Measurements from ENCODE around the gene P2RY6. TPM values are rescaled to one million over a fixed set of nuclear protein-coding genes. Genes with fewer than 3 reads are reported as not detected.

P2RY6 gene
- total RNA-seq, 2 experiments from 2014 or later, result 0.44 TPM; not detected in 1

DNA sequence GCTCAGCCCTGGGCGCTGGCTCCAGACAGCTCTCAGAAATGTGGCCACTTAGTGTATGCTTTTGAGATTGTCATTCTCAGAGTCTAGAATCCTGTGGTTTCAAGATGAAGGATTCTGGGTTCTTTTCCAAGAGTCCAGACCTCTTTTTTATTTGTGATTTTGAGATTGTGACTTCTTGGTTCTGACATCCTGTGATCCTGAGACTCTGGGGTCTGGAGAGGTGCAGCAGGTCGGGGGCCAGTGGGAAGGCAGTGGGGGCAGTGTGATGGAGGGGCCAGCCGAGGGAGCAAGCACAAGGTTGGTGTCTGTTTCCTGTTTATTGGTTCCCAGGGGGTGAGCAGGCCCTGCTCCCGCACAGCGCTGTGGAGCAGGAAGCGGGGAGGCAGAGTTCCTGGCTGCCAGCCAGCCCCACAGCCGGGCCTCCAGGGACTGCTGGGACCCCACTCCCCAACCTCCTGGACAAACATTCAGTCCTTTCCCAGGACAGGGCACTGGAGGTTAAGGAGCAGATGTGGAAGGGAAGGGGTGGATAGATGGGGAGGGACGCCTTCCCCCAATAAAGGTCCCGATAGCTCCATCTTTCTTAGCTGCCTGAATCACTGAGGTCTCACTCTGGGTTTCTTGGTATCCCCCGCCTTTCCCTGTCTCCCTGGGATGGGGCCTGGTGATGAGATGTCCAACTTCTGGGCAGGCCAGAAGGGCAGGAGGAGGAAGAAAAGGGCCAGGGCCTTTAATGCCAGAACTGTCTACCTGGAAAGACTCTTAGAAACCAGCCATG lies 49.7 kb downstream of the P2RY6 start:
- DNase-seq, result no peak
- POLR2A ChIA-PET, result interaction anchor here (0.7 kb wide), 1 partner anchor 13 kb away, joined by 3 read pairs; no protein-coding TSS in a partner anchor
- Mint-ChIP-seq H3K9me3 (no peaks in the 10 kb centered on the region), H3K27me3 (no peaks in the 10 kb centered on the region), H3K27ac (peak overlapping the region; percentile 20), H3K4me1 (peaks cover 11% of the 10 kb centered on the region), H3K36me3 (no peaks in the 10 kb centered on the region), H3K4me3 (no peak overlapping the region)
- peak; percentile 45 for ATAC-seq (ENCODE audit: low read depth)

GRCh38 chr11:73322382-73323306 lies 50.5 kb downstream of the P2RY6 start:
- Mint-ChIP-seq H3K4me1 (peaks cover 14% of the 10 kb centered on the region), H3K9me3 (no peaks in the 10 kb centered on the region), H3K27ac (no peak overlapping the region), H3K36me3 (no peaks in the 10 kb centered on the region), H3K27me3 (no peaks in the 10 kb centered on the region), H3K4me3 (no peak overlapping the region)
- DNase-seq (no peak), ATAC-seq (ENCODE audit: low read depth) (no peak)
- POLR2A ChIA-PET, result interaction anchor here (0.7 kb wide), 1 partner anchor 13 kb away, joined by 3 read pairs; no protein-coding TSS in a partner anchor

- Mint-ChIP-seq H3K4me3 (no peak overlapping the region), H3K9me3 (no peaks in the 10 kb centered on the region), H3K27me3 (no peaks in the 10 kb centered on the region), H3K4me1 (peaks cover 17% of the 10 kb centered on the region), H3K36me3 (no peaks in the 10 kb centered on the region), H3K27ac (no peak overlapping the region)
- no peak for ATAC-seq (ENCODE audit: low read depth)
- DNase-seq, result no peak
- POLR2A ChIA-PET, result no interaction called here
Observed at GRCh38 chr11:73323464-73323863, 51.3 kb downstream of the P2RY6 start.

DNA sequence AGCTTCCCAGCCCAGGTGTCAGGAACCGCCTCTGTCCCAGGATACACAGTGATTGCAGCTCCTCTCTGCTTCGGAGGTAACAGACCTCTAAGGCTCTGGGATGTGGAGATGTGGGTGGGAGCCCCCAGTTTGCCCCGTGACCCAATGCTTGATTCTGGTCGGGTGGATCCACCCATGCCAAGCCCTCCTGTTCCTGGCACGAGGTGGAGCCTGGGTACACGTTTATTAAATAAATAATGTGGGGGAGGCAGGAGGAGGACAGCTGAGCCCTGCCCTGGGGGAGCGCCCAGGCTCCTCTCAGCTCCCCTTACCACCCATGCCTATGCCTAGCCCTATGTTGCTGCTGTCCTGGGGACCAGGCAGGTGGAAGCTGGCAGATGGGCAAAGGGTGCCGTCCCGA lies 52.0 kb downstream of the P2RY6 start:
- H3K27ac Mint-ChIP-seq, result no peak overlapping the region
- no peaks in the 10 kb centered on the region for H3K36me3 Mint-ChIP-seq
- ATAC-seq (ENCODE audit: low read depth) (no peak), DNase-seq (no peak)
- no peaks in the 10 kb centered on the region for H3K27me3 Mint-ChIP-seq
- H3K4me3 Mint-ChIP-seq, result no peak overlapping the region
- H3K4me1 Mint-ChIP-seq, result peaks cover 17% of the 10 kb centered on the region
- H3K9me3 Mint-ChIP-seq, result no peaks in the 10 kb centered on the region
- POLR2A ChIA-PET, result no interaction called here

DNA sequence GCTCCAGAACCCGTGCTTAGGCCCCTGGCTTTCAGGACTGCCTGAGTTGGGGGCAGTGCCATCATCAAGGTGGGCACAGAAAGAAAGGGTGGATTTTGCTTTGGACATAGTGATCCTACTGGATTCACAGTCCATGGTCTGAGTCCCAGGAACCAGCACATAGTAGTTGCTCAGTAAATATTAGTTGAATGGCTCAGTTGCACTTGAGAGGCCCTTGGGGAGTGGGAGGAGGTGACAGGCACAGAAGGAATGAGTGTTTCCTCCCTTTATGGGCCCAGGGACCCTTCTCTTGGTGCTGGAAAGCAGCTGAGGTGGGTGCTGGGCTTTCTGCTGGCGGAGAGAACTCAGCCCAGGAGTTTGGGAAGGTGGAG lies 52.5 kb downstream of the P2RY6 start:
- no peaks in the 10 kb centered on the region for H3K9me3 Mint-ChIP-seq
- DNase-seq (no peak), ATAC-seq (ENCODE audit: low read depth) (no peak)
- no peaks in the 10 kb centered on the region for H3K27me3 Mint-ChIP-seq
- H3K4me3 Mint-ChIP-seq, result no peak overlapping the region
- peaks cover 17% of the 10 kb centered on the region for H3K4me1 Mint-ChIP-seq
- POLR2A ChIA-PET, result no interaction called here
- no peak overlapping the region for H3K27ac Mint-ChIP-seq
- H3K36me3 Mint-ChIP-seq, result no peaks in the 10 kb centered on the region

- H3K4me1 Mint-ChIP-seq, result peaks cover 17% of the 10 kb centered on the region
- ATAC-seq (ENCODE audit: low read depth) (no peak), DNase-seq (no peak)
- POLR2A ChIA-PET, result no interaction called here
- H3K36me3 Mint-ChIP-seq, result no peaks in the 10 kb centered on the region
- H3K27me3 Mint-ChIP-seq, result no peaks in the 10 kb centered on the region
- H3K9me3 Mint-ChIP-seq, result no peaks in the 10 kb centered on the region
- no peak overlapping the region for H3K4me3 Mint-ChIP-seq
- no peak overlapping the region for H3K27ac Mint-ChIP-seq
Observed at GRCh38 chr11:73325036-73325981, 53.2 kb downstream of the P2RY6 start.

DNA sequence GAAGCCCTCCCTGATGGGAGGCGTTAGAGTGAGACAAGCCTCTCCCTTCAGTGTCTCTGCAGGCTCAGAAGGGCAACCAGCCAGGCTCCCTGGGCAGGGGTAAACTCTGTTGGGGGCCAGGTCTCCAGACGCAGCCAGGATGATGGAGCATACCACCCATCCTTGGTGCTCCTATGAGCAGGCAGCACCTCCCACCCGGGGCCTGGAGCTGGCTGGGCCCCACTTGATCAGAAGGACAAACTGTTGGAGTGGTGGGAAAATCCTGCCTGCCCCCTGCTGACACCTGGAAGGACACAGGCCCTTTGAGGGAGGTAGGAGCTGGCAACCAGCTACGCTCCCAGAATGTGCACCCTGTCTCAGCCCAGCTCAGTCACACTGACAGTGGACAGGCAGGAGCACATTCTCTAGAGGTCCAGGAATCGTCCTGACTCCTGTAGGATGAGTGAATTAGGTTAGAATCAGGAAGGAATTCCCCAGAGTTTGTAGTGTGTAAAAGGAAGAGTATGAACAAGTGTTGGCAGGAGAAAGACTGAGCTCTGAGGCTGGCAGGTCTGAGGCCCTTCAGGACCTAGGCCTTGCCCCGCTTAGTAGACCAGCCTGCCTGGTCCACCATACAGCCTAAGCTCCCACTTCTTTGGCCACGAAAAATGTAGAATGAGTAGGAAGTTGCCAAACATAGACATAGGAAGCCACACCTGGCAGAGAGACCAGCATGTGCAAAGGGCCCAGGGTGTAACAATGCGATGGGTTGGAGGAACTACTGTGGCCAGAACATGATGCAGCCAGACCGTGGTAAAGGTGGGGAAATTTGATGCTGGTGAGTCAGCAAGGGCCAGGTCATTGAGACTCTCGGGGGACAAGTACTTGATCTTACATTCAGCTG lies 55.0 kb downstream of the P2RY6 start:
- H3K9me3 Mint-ChIP-seq, result no peaks in the 10 kb centered on the region
- no peak for DNase-seq
- H3K4me3 Mint-ChIP-seq, result no peak overlapping the region
- H3K27me3 Mint-ChIP-seq, result no peaks in the 10 kb centered on the region
- POLR2A ChIA-PET, result interaction anchor here (0.6 kb wide), 1 partner anchor 525 kb away, joined by 3 read pairs; no protein-coding TSS in a partner anchor
- H3K36me3 Mint-ChIP-seq, result no peaks in the 10 kb centered on the region
- peaks cover 9% of the 10 kb centered on the region for H3K4me1 Mint-ChIP-seq
- ATAC-seq (ENCODE audit: low read depth), result no peak
- H3K27ac Mint-ChIP-seq, result no peak overlapping the region

DNA sequence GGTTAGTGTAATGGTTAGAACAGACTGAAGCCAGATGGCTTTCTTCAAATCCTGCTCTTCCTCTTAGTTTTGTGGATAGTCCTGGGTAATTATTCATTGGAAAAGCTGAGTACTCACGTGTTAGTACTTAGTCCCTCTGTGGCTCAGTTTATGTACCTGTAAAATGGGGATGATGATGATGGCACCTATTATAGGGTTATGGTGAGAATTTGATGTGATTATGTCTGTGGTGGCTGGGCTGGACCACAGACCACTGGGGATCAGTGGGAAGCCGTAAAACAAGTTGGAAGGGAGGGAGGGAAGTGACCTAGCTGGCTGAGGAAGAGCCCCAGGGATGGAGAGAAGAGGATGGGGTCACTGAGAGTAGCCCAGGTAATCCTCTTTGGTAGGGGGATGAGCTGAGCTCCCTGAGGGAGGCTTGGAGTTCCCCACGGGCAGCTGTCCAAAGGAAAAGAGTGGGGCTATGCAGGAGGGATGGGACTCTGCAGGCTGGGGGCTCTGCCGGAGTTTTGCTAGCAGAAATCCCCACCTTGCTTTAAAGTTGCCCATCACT lies 55.8 kb downstream of the P2RY6 start:
- Mint-ChIP-seq H3K9me3 (no peaks in the 10 kb centered on the region), H3K4me3 (no peak overlapping the region), H3K27me3 (no peaks in the 10 kb centered on the region), H3K36me3 (no peaks in the 10 kb centered on the region), H3K27ac (no peak overlapping the region), H3K4me1 (peaks cover 9% of the 10 kb centered on the region)
- ATAC-seq (ENCODE audit: low read depth), result no peak
- POLR2A ChIA-PET, result interaction anchor here (0.6 kb wide), 1 partner anchor 524 kb away, joined by 3 read pairs; no protein-coding TSS in a partner anchor
- DNase-seq, result no peak

DNA sequence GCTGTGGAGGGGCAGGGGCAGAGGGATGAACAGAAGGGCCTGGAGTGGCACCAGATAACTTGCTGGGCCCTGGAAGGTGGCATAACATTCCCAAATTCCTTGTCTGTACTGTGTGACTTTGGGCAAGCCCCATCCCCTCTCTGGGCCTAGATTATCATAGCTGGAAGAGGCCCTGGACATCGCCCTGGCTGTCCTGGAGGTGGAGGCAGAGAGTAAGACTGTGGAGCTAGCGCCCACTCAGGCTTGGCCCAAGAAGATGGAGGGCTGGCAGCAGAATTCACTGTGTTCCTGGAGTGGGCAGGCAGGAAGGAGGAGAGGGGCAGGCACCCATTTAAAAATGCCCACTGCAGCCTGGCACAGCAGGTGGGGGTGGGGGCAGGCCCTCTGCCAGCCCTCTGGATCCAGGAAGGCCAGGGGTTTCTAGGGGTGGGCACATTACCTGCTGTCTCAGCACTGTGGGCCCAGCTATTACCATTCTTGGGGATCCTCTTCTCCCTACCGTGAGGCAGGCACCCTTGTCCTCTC lies 58.5 kb downstream of the P2RY6 start:
- no peak for DNase-seq
- POLR2A ChIA-PET, result no interaction called here
- ATAC-seq (ENCODE audit: low read depth), result no peak
- Mint-ChIP-seq H3K4me3 (no peak overlapping the region), H3K4me1 (peaks cover 7% of the 10 kb centered on the region), H3K36me3 (no peaks in the 10 kb centered on the region), H3K9me3 (no peaks in the 10 kb centered on the region), H3K27ac (no peak overlapping the region), H3K27me3 (peaks cover 3% of the 10 kb centered on the region)

DNA sequence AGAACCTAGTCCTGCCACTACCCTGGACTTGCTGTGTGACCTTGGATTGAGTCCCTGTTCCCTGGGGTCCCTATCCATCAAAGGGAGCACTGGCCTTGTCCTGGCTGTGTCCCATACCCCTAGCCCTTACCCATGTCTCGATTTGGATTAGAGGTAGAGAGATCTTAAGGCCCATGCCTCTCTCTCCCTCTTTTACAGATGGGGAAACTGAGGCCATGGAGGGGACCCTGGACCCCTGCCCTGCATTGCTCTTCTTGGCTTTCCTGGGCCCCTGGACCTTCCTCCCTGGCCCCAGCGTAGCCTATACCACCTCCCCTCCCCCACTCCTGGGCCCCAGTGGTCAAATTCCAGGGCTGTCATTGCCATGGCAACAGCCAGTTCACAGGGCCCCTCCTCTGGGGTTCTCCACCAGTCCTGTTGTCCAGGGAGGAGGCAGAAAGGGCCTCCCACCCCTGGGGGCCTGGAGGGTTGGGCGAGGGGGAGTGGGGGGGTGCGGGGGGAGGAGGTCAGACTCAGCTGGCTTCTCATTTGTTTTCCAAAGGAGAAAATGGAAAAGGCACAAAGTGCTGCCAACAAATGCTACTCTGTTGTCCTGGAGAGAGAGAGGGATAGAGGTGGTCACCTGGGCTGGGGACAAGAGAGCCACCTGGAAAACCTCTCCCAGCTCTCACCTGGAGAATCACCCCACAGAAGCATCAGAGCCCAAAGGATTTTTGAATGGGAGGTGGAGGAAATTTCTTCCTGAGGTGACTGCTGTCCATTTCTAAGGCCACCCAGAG lies 59.2 kb downstream of the P2RY6 start:
- ATAC-seq (ENCODE audit: low read depth), result no peak
- no peaks in the 10 kb centered on the region for H3K36me3 Mint-ChIP-seq
- H3K4me1 Mint-ChIP-seq, result peaks cover 8% of the 10 kb centered on the region
- no peaks in the 10 kb centered on the region for H3K9me3 Mint-ChIP-seq
- H3K27ac Mint-ChIP-seq, result no peak overlapping the region
- POLR2A ChIA-PET, result no interaction called here
- peaks cover 3% of the 10 kb centered on the region for H3K27me3 Mint-ChIP-seq
- no peak for DNase-seq
- H3K4me3 Mint-ChIP-seq, result no peak overlapping the region

DNA sequence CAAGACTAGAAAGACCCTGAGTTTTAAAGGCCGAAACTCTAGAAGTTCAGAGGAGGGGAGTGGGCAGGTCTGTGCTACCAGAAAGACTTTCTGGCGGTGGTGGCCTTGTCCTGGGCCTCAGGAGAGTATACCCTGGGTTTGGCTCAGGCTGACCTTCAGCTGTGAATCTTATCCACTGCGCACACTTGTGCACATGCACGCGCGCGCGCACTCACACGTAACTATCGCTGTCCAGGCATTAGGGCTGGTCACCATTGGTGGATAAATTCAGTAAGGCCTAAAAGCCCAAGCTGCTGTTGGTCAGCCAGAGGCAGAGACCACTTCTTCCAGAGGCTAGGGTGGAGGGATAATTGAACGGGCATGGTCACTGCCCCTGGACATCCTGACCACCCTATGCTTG lies 61.0 kb downstream of the P2RY6 start:
- Mint-ChIP-seq H3K4me3 (no peak overlapping the region), H3K27me3 (peaks cover 10% of the 10 kb centered on the region), H3K36me3 (no peaks in the 10 kb centered on the region), H3K27ac (no peak overlapping the region), H3K4me1 (peaks cover 5% of the 10 kb centered on the region), H3K9me3 (no peaks in the 10 kb centered on the region)
- DNase-seq (no peak), ATAC-seq (ENCODE audit: low read depth) (no peak)
- POLR2A ChIA-PET, result no interaction called here
